Adrenal gland (tissue), 5 donors: ENCODE measurements around the gene UBR1.

Experiments used
- POLR2A ChIP-seq, 2 donors: fragments of 450-650 bp; IDR thresholded peaks; one replicate each; pipeline ENCODE4 v1.6.1; 2017; ENCODE audit warnings: antibody characterized with exemption in 2 of 2, mild to moderate bottlenecking in 2 of 2, moderate library complexity in 1 of 2
- TF ChIP-seq, protein P1 (sequence below), 6 experiments: fragments of 450-650 bp in 4 of 6; fragments of 200-600 bp in 2 of 6; sonication (generic) in 1 of 6; IDR thresholded peaks; 1 replicate in 5 of 6; 2 replicates in 1 of 6; pipeline versions ENCODE4 v1.5.1 to v1.8.0; 2016 to 2021; ENCODE audit warnings: antibody characterized with exemption in 6 of 6, mild to moderate bottlenecking in 2 of 6, moderate library complexity in 1 of 6
- donor health status: DM: no; HTN: no; CAD: no.

DNA sequence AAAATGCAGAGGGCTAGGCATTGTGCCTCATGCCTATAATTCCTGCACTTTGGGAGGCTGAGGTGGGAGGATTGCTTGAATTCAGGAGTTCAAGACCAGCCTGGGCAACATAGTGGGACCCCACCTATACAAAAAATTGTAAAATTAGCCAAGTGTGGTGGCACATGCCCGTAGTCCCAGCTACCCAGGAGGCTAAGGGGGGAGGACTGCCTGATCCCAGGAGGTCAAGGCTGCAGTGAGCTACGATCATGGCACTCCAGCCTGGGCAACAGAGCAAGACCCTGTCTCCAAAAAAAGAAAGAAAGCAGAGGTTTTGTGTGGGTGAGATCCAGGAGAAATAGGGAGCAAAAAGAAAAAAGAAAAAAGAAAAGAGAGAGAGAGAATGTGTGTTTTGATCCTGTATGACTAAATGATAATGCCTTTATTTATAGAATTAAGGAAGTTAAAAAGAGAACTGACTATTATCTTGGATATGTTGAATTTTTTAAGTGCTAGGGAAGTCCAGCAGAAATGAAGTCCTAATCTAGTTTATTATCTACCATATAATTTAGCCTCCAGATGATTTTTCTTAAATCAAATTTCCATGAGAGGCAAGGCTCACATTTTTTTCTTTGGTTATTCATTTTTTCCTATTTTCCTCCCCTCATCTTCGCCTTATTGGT, 190.1 kb downstream of the UBR1 start:
- TF ChIP-seq, protein P1, sequence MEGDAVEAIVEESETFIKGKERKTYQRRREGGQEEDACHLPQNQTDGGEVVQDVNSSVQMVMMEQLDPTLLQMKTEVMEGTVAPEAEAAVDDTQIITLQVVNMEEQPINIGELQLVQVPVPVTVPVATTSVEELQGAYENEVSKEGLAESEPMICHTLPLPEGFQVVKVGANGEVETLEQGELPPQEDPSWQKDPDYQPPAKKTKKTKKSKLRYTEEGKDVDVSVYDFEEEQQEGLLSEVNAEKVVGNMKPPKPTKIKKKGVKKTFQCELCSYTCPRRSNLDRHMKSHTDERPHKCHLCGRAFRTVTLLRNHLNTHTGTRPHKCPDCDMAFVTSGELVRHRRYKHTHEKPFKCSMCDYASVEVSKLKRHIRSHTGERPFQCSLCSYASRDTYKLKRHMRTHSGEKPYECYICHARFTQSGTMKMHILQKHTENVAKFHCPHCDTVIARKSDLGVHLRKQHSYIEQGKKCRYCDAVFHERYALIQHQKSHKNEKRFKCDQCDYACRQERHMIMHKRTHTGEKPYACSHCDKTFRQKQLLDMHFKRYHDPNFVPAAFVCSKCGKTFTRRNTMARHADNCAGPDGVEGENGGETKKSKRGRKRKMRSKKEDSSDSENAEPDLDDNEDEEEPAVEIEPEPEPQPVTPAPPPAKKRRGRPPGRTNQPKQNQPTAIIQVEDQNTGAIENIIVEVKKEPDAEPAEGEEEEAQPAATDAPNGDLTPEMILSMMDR (IDR thresholded peaks at IDR 0.05): no peak
- no peak for TF ChIP-seq POLR2A (IDR thresholded peaks at IDR 0.05)
